NCI-H345 treated with DMSO at 0.1 percent for 48 hours (cell line): Measurements from ENCODE around the gene LRRC14B.
"Not testable (repeated sequence)": the region's sequence is repeated elsewhere in the genome, so short reads cannot be mapped to it uniquely, and the experiment has no call there.

Experiments used
- DNase-seq: peaks from one replicate; lab custom pipeline; 2025; ENCODE audit not compliant: unreplicated experiment; lab: John Stamatoyannopoulos, UW

Gene LRRC14B

DNA sequence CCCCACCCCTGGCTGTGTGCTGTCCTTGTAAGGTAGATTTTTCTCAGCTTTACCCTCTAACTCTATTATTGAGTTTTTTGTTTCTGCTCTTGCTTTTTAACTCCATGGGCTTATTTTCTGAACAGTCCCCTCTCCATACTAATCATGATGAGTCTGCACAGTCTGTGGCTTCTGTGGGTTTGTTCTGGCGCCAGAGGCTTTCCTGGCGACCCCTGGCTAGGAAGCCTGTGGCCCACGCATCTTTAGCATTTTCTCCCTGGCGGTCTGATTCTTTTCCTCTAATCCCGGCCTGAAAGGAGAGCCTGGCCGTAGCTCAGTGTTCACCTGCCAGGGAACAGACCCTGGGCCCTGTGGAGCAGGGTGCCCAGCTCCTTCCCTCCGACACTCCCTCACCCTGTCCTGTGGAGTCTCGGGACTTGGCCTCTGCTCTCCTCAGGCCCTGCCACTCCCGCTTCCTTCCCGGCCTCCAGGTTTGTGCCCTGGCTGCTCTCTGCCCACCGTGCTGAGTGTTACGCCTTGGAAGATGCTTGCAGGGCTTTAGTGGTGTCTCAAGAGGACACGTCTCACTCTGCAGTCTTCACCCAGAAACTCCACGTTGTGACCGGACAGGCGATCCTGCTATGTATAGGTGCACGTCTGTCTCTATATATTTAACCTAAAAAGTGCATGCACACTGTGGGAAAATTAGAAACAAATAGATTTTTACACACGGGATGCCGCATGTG, 31.7 kb upstream of the LRRC14B start:
- no peak for DNase-seq

DNA sequence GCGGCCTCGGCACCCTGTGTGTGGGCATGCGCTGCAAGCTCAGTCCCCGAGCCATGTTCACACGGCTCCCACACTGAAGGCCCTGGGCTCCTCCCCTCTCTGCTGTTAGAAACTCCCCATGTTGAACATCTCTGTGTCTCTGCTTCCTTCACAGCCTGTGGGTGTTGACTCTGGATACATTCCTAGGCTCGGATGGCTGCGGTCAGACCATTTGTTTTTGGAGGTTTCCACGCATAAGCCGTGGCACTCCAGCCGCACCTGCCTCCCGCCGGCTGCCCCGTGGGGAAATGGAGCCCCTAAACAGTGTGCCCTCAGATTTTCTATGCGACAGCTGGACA, 31.2 kb upstream of the LRRC14B start:
- DNase-seq: no peak

- no peak for DNase-seq
These were observed 30.1 kb upstream of the LRRC14B start for GRCh38 chr5:160921-161802.

- DNase-seq: no peak
These were observed 29.5 kb upstream of the LRRC14B start for GRCh38 chr5:161803-162110.

- no peak for DNase-seq
These were observed 29.1 kb upstream of the LRRC14B start for GRCh38 chr5:162190-162564.

- no peak for DNase-seq
These were observed 28.5 kb upstream of the LRRC14B start for GRCh38 chr5:162565-163337.

DNA sequence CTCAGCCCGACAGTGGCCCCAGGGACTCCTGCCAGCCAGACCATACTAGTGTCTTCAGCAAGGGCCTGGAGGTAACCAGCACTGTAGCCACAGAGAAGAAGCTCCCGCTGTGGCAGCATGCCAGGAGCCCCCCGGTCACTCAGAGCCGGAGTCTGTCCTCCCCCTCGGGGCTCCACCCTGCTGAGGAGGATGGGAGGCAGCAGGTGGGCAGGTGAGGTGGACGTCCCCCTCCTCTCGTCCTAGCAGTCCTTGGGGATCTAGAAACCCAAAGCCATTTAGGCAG, 28.0 kb upstream of the LRRC14B start:
- DNase-seq: no peak

- no peak for DNase-seq
These were observed 27.5 kb upstream of the LRRC14B start for GRCh38 chr5:163841-164240.

- DNase-seq: no peak
These were observed 27.1 kb upstream of the LRRC14B start for GRCh38 chr5:164244-164643.

- not testable (repeated sequence) for DNase-seq
These were observed 26.5 kb upstream of the LRRC14B start for GRCh38 chr5:164783-165182.

DNA sequence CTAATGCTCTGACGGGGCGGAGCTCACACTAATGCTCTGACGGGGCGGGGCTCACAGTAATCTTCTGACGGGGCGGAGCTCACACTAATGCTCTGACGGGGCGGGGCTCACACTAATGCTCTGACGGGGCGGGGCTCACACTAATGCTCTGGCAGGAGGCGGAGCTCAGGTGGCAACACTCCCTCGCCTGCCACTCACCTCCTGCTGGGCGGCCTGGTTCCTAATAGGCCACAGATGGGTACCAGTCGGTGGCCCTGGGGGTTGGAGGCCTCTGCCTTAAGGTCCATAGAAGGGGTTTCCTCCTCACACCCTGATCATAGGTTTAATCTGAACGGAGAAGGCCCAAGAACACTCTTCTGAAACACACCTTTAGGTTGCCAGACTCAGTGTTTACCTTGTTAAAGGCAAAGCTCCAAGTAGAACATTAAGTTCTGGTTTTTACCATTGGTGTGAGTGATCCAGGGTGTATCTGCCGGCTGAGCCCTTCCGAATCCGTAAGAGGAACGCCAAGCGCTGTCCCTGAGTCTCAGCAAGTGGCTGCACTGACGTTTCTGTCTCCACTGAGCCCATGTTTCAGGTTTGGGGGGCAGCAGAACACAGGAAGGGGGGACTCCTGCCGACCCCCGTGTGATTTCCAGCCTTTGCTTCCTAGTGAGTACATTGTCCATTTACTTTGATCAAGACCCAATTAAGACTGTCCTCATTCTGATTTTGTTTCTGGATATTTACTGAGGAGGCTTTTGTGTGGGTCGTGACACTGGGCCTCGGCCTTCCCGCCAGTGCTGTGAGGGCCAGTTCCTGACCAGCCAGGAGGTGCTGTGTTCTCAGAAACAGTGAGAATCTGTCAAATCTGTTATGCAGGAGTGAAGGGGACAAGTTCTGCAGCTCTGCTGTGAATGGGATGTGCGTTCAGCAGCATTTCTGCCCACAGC, 24.6 kb upstream of the LRRC14B start:
- DNase-seq: no peak

DNA sequence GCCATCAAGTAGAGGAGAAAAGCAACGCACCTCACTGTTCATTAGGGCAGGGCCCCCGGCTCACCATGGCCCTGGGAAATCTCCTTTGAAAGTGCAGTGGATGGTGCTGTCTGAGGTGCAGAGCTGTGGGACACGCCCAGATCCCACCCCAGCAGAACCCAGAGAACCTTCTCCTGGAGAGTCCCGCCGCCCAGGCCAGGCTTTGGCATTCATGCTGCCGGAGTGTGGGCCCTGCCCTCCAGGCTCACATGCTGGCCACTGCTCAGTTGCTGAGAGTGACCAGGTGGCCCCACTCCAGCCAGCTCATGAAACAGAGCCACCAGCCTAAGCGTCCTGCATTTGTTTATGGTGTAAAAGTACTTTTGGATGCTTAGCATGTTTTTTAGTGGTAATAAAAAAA, 23.8 kb upstream of the LRRC14B start:
- no peak for DNase-seq

- no peak for DNase-seq
These were observed 23.2 kb upstream of the LRRC14B start for GRCh38 chr5:167982-168660.

DNA sequence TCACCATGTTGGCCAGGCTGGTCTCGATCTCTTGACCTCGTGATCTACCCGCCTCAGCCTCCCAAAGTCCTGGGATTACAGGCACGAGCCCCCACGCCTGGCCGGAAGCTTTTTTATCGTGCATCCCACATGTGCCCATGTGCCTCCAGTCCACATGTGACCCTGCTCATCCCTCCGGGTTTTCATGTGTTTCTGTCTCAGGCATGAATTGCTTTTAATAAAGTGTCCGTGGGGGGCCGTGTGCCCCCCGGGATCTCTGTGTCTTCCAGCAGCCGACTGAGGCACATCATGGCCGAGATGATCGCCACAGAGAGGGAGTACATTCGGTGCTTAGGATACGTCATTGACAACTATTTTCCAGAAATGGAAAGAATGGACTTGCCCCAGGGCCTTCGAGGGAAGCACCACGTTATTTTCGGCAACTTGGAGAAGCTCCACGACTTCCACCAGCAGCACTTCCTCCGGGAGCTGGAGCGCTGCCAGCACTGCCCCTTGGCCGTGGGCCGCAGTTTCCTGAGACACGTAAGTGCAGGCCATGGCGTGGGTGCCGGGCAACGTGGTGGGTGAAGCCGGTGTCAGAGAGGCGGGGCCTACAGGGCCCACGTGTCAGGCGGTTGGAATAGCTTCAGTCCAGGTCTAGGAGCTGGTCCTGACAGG, 22.1 kb upstream of the LRRC14B start:
- no peak for DNase-seq

DNA sequence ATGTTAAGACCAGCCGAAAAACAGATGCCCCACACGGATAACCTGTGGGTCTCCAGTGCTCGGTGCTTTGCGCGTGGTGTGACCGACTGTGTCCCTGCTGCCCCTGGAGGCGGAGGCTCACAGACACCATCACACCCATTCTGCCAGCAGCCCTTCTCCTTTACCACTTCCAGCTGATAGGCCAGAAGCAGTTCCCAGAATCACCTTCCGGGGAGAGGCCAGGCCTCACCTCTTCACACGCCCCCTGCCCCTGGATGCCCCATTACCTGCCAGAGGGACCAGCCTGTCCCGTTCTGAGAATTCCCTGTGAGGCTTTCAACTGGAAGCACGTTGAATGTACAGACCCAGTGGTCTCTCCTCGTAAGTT, 21.6 kb upstream of the LRRC14B start:
- no peak for DNase-seq

DNA sequence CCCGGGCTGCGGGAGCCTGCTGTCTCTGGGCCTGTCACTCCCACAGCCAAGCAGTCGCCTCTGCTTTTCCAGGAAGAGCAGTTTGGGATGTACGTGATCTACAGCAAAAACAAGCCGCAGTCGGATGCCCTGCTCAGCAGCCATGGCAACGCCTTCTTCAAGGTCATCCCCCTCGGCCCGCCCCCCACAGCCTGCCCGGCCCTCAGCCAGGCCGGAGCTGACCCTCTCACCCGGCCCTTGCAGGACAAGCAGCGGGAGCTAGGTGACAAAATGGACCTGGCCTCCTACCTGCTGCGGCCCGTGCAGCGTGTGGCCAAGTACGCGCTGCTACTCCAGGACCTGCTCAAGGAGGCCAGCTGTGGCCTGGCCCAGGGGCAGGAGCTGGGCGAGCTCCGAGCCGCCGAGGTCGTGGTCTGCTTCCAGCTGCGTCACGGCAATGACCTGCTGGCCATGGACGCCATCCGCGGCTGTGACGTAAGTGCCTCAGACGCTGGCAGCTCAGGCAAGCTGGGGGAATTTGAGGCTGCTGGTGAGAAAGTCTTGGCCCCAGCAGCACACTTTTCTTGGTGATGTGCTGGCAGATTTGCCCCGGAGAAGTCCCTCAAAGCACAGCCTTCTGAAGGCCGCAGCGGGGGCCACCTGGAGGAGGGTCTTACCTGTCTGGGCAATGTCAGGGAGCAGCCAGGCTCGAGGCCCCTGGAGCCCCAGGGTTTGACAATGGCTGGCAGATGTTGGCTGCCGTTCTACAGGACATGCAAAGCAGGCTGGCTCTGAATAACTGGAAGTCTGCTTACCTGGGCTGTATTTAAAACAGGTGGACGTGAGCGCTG, 20.1 kb upstream of the LRRC14B start:
- DNase-seq: no peak

- DNase-seq: no peak
These were observed 19.4 kb upstream of the LRRC14B start for GRCh38 chr5:171801-172331.

DNA sequence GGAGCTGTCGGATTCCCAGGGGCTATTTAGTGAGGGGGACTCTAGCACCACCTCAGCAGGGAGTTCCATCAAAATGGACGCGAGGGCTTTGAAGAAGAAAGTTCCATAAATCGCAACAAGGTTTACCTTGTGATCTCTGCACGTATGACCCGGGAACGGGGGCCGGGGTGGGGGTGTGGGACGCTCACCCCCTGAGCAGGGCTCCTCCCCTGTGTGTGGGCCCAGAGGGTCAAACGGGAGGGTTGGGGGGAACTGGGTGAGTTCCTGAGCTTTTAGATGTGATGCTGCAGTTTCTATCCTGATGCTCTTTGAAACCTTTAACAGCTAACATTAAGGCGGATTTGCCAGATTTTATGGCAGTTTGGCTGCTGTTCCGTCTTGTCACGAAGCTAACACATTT, 18.9 kb upstream of the LRRC14B start:
- DNase-seq: no peak

DNA sequence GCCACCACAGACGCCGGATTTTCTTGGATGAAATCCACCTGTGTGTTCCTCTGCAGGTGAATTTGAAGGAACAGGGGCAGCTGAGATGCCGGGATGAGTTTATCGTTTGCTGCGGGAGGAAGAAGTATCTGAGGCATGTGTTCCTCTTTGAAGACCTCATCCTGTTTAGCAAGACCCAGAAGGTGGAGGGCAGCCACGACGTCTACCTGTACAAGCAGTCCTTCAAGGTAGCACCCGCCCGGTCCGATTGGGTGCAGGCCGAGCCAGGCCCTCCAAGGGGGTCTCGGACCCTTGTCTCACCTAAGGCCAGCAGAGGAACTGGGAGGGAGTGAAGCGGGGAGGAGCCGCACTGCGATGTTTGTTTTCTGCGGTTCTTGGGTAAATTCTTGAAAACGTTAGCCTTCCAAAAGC, 18.4 kb upstream of the LRRC14B start:
- DNase-seq: no peak
